SK-N-SH (cell line): ENCODE measurements around the gene COBLL1. TPM values are rescaled to one million over a fixed set of nuclear protein-coding genes. Genes with fewer than 3 reads are reported as not detected.

Source experiments
- CTCF ChIA-PET: fragments of 300-600, 350-600 bp; formaldehyde crosslinking; extraction: SDS; loops from one replicate; lab custom pipeline; 2021; lab: Yijun Ruan, JAX
- POLR2A ChIA-PET: fragments of 350-600 bp; sonication (Branson Sonifier 250); formaldehyde crosslinking; extraction: SDS; loops from one replicate; lab custom pipeline; 2020; ENCODE audit warnings: antibody characterized with exemption, inconsistent platforms; lab: Yijun Ruan, JAX
- DNase-seq: peaks from one replicate; pipeline ENCODE4 v3.0.0; 2012
- H2AFZ ChIP-seq: fragments of 200-600 bp; sonication (generic); 2 replicates; pipeline ENCODE4 v1.8.1; 2016; ENCODE audit warnings: antibody characterized with exemption, mild to moderate bottlenecking, low read depth
- H3F3A ChIP-seq: fragments of 200-600 bp; sonication (generic); replicated peaks from 2 replicates; pipeline ENCODE3; 2016; ENCODE audit warnings: antibody characterized with exemption, mild to moderate bottlenecking; ENCODE audit not compliant: insufficient read depth
- H3K27ac ChIP-seq, 2 experiments: fragments of 200-500 bp in 1 of 2; fragments of 200-600 bp in 1 of 2; sonication (Bioruptor generic) in 1 of 2; sonication (generic), shearing (Covaris generic) in 1 of 2; 2 replicates each; pipeline versions ENCODE4 v1.5.1 to v1.6.1; 2014 to 2016; ENCODE audit warnings: low read depth in 2 of 2, inconsistent platforms in 1 of 2, low read length in 1 of 2, mild to moderate bottlenecking in 1 of 2, mixed read lengths in 1 of 2
- H3K27me3 ChIP-seq: fragments of 200-600 bp; sonication (generic), shearing (Covaris generic); 2 replicates; pipeline ENCODE4 v1.6.1; 2016; ENCODE audit warnings: mixed run types; ENCODE audit not compliant: insufficient read depth
- H3K36me3 ChIP-seq, 2 experiments: fragments of 200-500 bp in 1 of 2; fragments of 200-600 bp in 1 of 2; sonication (Bioruptor generic) in 1 of 2; sonication (generic) in 1 of 2; replicated peaks in 1 of 2; 2 replicates each; pipeline versions ENCODE3 to v1.5.1; 2014 to 2016; ENCODE audit warnings: low read length in 1 of 2, mild to moderate bottlenecking in 1 of 2; ENCODE audit not compliant: insufficient read depth in 2 of 2, control insufficient read depth in 1 of 2
- H3K4me1 ChIP-seq, 2 experiments: fragments of 200-500 bp in 1 of 2; fragments of 200-600 bp in 1 of 2; sonication (Bioruptor generic) in 1 of 2; sonication (generic), shearing (Covaris generic) in 1 of 2; 2 replicates each; pipeline versions ENCODE4 v1.5.1 to v1.6.1; 2014 to 2016; ENCODE audit warnings: low read depth in 1 of 2, low read length in 1 of 2, mixed run types in 1 of 2; ENCODE audit not compliant: insufficient read depth in 2 of 2, control insufficient read depth in 1 of 2
- H3K4me2 ChIP-seq: fragments of 200-600 bp; sonication (generic), shearing (Covaris generic); 2 replicates; pipeline ENCODE4 v1.6.1; 2017; ENCODE audit warnings: mixed run types
- H3K4me3 ChIP-seq, 2 experiments: fragments of 200-500 bp in 1 of 2; fragments of 200-600 bp in 1 of 2; sonication (Bioruptor generic) in 1 of 2; sonication (generic), shearing (Covaris generic) in 1 of 2; 2 replicates each; pipeline versions ENCODE4 v1.5.1 to v1.8.1; 2014 to 2016; ENCODE audit warnings: low read depth in 2 of 2, inconsistent platforms in 1 of 2, low read length in 1 of 2, mild to moderate bottlenecking in 1 of 2, mixed read lengths in 1 of 2, moderate library complexity in 1 of 2
- H3K79me2 ChIP-seq: fragments of 200-600 bp; sonication (generic); 2 replicates; pipeline ENCODE4 v1.8.1; 2017; ENCODE audit warnings: mild to moderate bottlenecking; ENCODE audit not compliant: insufficient read depth
- H3K9ac ChIP-seq: fragments of 200-600 bp; sonication (generic); 2 replicates; pipeline ENCODE4 v1.6.1; 2017; ENCODE audit warnings: mixed run types
- H3K9me2 ChIP-seq: fragments of 200-600 bp; sonication (generic); 2 replicates; pipeline ENCODE4 v1.6.1; 2017; ENCODE audit warnings: mixed run types
- H3K9me3 ChIP-seq: fragments of 200-600 bp; sonication (generic); 2 replicates; pipeline ENCODE4 v1.6.1; 2017; ENCODE audit warnings: mixed run types, mild to moderate bottlenecking, moderate library complexity
- H4K20me1 ChIP-seq: fragments of 200-600 bp; sonication (generic); 2 replicates; pipeline ENCODE4 v1.6.1; 2017; ENCODE audit warnings: mild to moderate bottlenecking, mixed run types; ENCODE audit not compliant: insufficient read depth
- CHD2 ChIP-seq: fragments of 150-350 bp; IDR thresholded peaks from 2 replicates; pipeline ENCODE4 v1.6.1; 2018; ENCODE audit warnings: low read length; ENCODE audit not compliant: partially characterized antibody
- ELF1 ChIP-seq: IDR thresholded peaks from 2 replicates; pipeline ENCODE4 v1.4.0; 2012
- EP300 ChIP-seq, 2 experiments: IDR thresholded peaks; 2 replicates each; pipeline versions ENCODE4 v1.4.0 to v1.6.1; 2012; ENCODE audit warnings: borderline replicate concordance in 1 of 2, low read depth in 1 of 2, low read length in 1 of 2
- GABPA ChIP-seq: IDR thresholded peaks from 2 replicates; pipeline ENCODE4 v1.4.0; 2012; ENCODE audit warnings: low read depth, mild to moderate bottlenecking
- GATA2 ChIP-seq: sonication (generic); formaldehyde crosslinking; IDR thresholded peaks from 2 replicates; pipeline ENCODE4 v1.5.0; 2020; ENCODE audit warnings: mild to moderate bottlenecking, missing genetic modification reagents
- MXI1 ChIP-seq: IDR thresholded peaks from 2 replicates; pipeline ENCODE4 v1.6.1; 2012; ENCODE audit warnings: mild to moderate bottlenecking, low read depth, low read length, improper control_type of control experiment
- PBX3 ChIP-seq: IDR thresholded peaks from 2 replicates; pipeline ENCODE4; 2012
- POLR2AphosphoS5 ChIP-seq: IDR thresholded peaks from 2 replicates; pipeline ENCODE4 v1.6.1; 2012; ENCODE audit warnings: low read depth, low read length
- RFX5 ChIP-seq: IDR thresholded peaks from 2 replicates; pipeline ENCODE4 v1.6.1; 2012; ENCODE audit warnings: mild to moderate bottlenecking, improper control_type of control experiment, low read length
- RXRA ChIP-seq: IDR thresholded peaks from 2 replicates; pipeline ENCODE4 v1.4.0; 2012; ENCODE audit warnings: low read depth, mild to moderate bottlenecking, borderline replicate concordance
- SIN3A ChIP-seq: IDR thresholded peaks from 2 replicates; pipeline ENCODE4 v1.6.1; 2012; ENCODE audit warnings: low read depth, mild to moderate bottlenecking, low read length, moderate library complexity, borderline replicate concordance
- TEAD4 ChIP-seq: IDR thresholded peaks from 2 replicates; pipeline ENCODE4 v1.4.0; 2012; ENCODE audit warnings: mild to moderate bottlenecking, borderline replicate concordance; ENCODE audit not compliant: insufficient read depth
- USF1 ChIP-seq: IDR thresholded peaks from 2 replicates; pipeline ENCODE4 v1.4.0; 2012; ENCODE audit warnings: low read depth, borderline replicate concordance
- ZBTB33 ChIP-seq: IDR thresholded peaks from 2 replicates; pipeline ENCODE4 v1.4.0; 2012; ENCODE audit warnings: low read depth, borderline replicate concordance
- WGBS: methylation state at CpG from one replicate; pipeline ENCODE4 v1.1.6; 2017; ENCODE audit warnings: low lambda C conversion rate; 5-methylcytosine and 5-hydroxymethylcytosine counted together
- polyA plus RNA-seq, 3 experiments: library from polyadenylated mRNA; depleted of rRNA; stranded (reverse); fragments of >200 nt; gene quantifications; 2 replicates each; pipeline ENCODE4 v1.2.3, GENCODE V29; 2012
- TF ChIP-seq, protein P1 (sequence below): fragments of 150-350 bp; IDR thresholded peaks from 2 replicates; pipeline ENCODE4 v1.6.1; 2017; ENCODE audit warnings: antibody characterized with exemption, low read length, low read depth, borderline replicate concordance
- TF ChIP-seq, protein P2 (sequence below): fragments of 150-350 bp; IDR thresholded peaks from 2 replicates; pipeline ENCODE4 v1.6.1; 2016; ENCODE audit warnings: mild to moderate bottlenecking, low read depth, low read length

The COBLL1 gene
- polyA plus RNA-seq, 1 of the 3 experiments (the other 2 are of a cell fraction): 3.1 TPM

DNA sequence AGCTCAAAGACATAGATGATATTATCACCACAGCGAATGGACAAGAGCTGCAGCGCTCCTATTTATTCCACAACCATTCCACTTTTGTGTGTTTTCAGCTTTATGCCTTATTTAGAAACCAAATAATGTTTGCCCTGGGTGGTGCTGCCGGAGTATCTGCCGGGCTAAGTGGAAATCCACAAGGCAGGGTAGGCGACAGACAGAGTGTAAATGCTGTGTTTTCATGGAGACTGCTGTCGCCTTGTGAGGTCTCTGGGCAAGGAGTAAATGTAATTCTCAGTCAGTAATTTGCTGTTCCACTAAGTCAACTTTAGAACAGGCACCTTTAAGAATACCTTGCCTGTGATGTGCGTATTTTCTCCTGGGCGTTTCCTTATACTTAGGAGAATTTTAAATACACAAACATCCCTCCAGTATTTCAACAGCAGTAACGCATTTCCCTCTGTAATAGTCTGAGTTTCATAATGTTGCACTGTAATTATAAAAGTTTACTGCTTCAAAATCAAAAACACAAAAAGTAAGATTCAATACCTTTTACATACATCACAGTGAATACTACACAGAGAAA is 60.9 kb downstream of the COBLL1 start (continued):
- no peak for TF ChIP-seq ZBTB33

DNA sequence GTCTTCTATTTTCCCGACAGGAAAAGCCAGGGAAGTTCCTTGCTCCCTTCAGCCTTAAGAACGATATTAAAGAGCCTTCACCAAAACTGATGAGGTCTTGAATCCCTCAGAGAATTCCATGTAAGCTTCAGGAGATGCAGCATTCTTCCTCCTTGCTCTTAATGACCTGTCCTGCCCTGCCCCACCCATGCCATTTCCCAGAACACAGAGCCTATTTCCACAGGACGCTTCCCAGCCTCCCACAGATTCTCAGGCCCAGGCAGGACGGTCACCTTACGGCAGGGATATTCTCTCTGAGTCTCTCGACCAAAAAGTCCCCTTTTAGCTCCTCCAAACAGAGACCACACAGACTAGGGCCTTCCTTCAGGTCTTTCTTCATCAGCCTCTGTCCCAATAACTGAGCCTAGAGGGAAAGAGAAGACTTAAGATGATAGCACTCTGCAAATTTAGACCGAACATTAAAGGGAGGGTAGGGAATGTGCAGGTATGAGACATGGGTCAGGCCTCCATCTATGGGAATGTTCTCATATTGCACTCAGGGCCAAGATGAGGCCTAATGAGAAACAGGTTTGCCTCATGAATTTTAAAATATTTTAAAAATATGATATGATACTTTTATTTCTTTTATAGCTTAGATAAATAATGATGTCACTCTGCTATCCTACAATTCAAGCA is 62.1 kb downstream of the COBLL1 start:
- TF ChIP-seq PBX3 (no peak), GABPA (no peak)
- Histone ChIP-seq H3K4me3 (no peak overlapping the region), H2AFZ (no peak overlapping the region), H3K27me3 (no peaks in the 10 kb centered on the region), H3K4me2 (no peak overlapping the region), H3K36me3 (no peaks in the 10 kb centered on the region), H3K9me3 (no peaks in the 10 kb centered on the region), H3K9me2 (no peaks in the 10 kb centered on the region), H3K9ac (no peak overlapping the region), H3K79me2 (no peaks in the 10 kb centered on the region), H3K27ac (peak overlapping the region in 1 of 2 experiments; percentile 43; a peak in 1 of 4 replicates), H3F3A (no peaks in the 10 kb centered on the region), H4K20me1 (no peaks in the 10 kb centered on the region), H3K4me1 (peaks cover 0 to 2% of the 10 kb centered on the region in 2 experiments; a peak in 2 of 4 replicates)
- ChIA-PET CTCF (no interaction called here), POLR2A (no interaction called here)
- WGBS: 86% methylated on average over 7 of the region's 7 CpGs
- no peak for DNase-seq

GRCh38 chr2:164778723-164779122 is 62.9 kb downstream of the COBLL1 start:
- peak overlapping the region in 1 of 2 experiments; percentile 43; a peak in 1 of 4 replicates for H3K27ac ChIP-seq
- POLR2A ChIA-PET: no interaction called here
- H3K27me3 ChIP-seq: no peaks in the 10 kb centered on the region
- CTCF ChIA-PET: no interaction called here
- no peaks in the 10 kb centered on the region for H3K36me3 ChIP-seq
- no peaks in the 10 kb centered on the region for H4K20me1 ChIP-seq
- no peaks in the 10 kb centered on the region for H3K9me3 ChIP-seq
- H3K4me2 ChIP-seq: no peak overlapping the region
- H3K79me2 ChIP-seq: no peaks in the 10 kb centered on the region
- H3F3A ChIP-seq: no peaks in the 10 kb centered on the region
- WGBS: 84% methylated on average over 3 of the region's 3 CpGs
- H3K4me1 ChIP-seq: peaks cover 0 to 2% of the 10 kb centered on the region in 2 experiments; a peak in 2 of 4 replicates
- H2AFZ ChIP-seq: no peak overlapping the region
- no peaks in the 10 kb centered on the region for H3K9me2 ChIP-seq
- no peak overlapping the region for H3K4me3 ChIP-seq
- H3K9ac ChIP-seq: no peak overlapping the region
- DNase-seq: no peak
- TF ChIP-seq CHD2 (no peak), PBX3 (no peak), TEAD4 (no peak), MXI1 (no peak), USF1 (no peak), ELF1 (no peak), EP300 (IDR thresholded peaks at IDR 0.05; ENCODE audit: borderline replicate concordance in 1 of 2, low read depth in 1 of 2, low read length in 1 of 2) (no peak), RFX5 (no peak), POLR2AphosphoS5 (no peak), RXRA (no peak), SIN3A (no peak), GABPA (no peak), GATA2 (no peak)
- TF ChIP-seq, protein P1, sequence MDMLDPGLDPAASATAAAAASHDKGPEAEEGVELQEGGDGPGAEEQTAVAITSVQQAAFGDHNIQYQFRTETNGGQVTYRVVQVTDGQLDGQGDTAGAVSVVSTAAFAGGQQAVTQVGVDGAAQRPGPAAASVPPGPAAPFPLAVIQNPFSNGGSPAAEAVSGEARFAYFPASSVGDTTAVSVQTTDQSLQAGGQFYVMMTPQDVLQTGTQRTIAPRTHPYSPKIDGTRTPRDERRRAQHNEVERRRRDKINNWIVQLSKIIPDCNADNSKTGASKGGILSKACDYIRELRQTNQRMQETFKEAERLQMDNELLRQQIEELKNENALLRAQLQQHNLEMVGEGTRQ: no peak
- TF ChIP-seq, protein P2, sequence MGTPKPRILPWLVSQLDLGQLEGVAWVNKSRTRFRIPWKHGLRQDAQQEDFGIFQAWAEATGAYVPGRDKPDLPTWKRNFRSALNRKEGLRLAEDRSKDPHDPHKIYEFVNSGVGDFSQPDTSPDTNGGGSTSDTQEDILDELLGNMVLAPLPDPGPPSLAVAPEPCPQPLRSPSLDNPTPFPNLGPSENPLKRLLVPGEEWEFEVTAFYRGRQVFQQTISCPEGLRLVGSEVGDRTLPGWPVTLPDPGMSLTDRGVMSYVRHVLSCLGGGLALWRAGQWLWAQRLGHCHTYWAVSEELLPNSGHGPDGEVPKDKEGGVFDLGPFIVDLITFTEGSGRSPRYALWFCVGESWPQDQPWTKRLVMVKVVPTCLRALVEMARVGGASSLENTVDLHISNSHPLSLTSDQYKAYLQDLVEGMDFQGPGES: no peak
